ENCODE measurements around the gene SLC25A21. TPM values are rescaled to one million over a fixed set of nuclear protein-coding genes. Genes with fewer than 3 reads are reported as not detected.

The SLC25A21 gene
- total and polyA plus RNA-seq, 2 experiments from 2014 or later, result 10.6 to 12.1 TPM

DNA sequence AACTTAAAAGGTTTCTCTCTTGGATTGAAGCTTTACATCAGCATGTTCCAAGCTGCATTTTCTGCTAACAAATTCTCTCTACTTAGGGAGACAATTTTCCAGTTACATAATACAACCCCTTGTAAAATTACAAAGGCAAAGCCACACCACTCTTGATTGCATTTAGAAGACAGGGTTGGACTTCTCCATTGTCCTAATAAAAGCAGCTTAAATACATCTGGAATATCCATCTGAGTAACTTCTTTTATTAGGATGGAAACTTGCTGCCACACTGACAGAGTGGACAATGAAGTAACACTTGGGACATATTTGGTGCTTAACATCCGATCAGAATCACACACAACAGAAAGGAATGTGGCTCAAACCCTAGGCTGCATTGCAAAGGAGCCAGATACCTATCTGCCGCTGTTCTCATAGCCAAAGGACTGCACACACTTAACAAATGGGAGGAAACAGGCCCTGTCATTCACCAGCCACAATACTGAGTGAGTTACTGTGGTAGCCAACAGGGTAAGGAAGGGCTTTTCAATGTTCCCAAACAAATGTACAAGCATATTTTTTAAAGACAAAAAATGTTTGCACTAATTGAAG lies 353.5 kb downstream of the SLC25A21 start (continued):
- TF ChIP-seq, protein P1, sequence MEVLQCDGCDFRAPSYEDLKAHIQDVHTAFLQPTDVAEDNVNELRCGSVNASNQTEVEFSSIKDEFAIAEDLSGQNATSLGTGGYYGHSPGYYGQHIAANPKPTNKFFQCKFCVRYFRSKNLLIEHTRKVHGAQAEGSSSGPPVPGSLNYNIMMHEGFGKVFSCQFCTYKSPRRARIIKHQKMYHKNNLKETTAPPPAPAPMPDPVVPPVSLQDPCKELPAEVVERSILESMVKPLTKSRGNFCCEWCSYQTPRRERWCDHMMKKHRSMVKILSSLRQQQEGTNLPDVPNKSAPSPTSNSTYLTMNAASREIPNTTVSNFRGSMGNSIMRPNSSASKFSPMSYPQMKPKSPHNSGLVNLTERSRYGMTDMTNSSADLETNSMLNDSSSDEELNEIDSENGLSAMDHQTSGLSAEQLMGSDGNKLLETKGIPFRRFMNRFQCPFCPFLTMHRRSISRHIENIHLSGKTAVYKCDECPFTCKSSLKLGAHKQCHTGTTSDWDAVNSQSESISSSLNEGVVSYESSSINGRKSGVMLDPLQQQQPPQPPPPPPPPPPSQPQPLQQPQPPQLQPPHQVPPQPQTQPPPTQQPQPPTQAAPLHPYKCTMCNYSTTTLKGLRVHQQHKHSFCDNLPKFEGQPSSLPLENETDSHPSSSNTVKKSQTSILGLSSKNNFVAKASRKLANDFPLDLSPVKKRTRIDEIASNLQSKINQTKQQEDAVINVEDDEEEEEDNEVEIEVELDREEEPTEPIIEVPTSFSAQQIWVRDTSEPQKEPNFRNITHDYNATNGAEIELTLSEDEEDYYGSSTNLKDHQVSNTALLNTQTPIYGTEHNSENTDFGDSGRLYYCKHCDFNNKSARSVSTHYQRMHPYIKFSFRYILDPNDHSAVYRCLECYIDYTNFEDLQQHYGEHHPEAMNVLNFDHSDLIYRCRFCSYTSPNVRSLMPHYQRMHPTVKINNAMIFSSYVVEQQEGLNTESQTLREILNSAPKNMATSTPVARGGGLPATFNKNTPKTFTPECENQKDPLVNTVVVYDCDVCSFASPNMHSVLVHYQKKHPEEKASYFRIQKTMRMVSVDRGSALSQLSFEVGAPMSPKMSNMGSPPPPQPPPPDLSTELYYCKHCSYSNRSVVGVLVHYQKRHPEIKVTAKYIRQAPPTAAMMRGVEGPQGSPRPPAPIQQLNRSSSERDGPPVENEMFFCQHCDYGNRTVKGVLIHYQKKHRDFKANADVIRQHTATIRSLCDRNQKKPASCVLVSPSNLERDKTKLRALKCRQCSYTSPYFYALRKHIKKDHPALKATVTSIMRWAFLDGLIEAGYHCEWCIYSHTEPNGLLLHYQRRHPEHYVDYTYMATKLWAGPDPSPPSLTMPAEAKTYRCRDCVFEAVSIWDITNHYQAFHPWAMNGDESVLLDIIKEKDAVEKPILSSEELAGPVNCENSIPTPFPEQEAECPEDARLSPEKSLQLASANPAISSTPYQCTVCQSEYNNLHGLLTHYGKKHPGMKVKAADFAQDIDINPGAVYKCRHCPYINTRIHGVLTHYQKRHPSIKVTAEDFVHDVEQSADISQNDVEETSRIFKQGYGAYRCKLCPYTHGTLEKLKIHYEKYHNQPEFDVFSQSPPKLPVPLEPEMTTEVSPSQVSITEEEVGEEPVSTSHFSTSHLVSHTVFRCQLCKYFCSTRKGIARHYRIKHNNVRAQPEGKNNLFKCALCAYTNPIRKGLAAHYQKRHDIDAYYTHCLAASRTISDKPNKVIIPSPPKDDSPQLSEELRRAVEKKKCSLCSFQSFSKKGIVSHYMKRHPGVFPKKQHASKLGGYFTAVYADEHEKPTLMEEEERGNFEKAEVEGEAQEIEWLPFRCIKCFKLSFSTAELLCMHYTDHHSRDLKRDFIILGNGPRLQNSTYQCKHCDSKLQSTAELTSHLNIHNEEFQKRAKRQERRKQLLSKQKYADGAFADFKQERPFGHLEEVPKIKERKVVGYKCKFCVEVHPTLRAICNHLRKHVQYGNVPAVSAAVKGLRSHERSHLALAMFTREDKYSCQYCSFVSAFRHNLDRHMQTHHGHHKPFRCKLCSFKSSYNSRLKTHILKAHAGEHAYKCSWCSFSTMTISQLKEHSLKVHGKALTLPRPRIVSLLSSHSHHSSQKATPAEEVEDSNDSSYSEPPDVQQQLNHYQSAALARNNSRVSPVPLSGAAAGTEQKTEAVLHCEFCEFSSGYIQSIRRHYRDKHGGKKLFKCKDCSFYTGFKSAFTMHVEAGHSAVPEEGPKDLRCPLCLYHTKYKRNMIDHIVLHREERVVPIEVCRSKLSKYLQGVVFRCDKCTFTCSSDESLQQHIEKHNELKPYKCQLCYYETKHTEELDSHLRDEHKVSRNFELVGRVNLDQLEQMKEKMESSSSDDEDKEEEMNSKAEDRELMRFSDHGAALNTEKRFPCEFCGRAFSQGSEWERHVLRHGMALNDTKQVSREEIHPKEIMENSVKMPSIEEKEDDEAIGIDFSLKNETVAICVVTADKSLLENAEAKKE (CRISPR knock-in tag; IDR thresholded peaks at IDR 0.05), result no peak
- TF ChIP-seq POLR2AphosphoS5 (IDR thresholded peaks at IDR 0.05; ENCODE audit: low read depth) (no peak), EZH2phosphoT487 (IDR thresholded peaks at IDR 0.05; ENCODE audit: unreplicated experiment) (no peak)
- TF ChIP-seq, protein P2, sequence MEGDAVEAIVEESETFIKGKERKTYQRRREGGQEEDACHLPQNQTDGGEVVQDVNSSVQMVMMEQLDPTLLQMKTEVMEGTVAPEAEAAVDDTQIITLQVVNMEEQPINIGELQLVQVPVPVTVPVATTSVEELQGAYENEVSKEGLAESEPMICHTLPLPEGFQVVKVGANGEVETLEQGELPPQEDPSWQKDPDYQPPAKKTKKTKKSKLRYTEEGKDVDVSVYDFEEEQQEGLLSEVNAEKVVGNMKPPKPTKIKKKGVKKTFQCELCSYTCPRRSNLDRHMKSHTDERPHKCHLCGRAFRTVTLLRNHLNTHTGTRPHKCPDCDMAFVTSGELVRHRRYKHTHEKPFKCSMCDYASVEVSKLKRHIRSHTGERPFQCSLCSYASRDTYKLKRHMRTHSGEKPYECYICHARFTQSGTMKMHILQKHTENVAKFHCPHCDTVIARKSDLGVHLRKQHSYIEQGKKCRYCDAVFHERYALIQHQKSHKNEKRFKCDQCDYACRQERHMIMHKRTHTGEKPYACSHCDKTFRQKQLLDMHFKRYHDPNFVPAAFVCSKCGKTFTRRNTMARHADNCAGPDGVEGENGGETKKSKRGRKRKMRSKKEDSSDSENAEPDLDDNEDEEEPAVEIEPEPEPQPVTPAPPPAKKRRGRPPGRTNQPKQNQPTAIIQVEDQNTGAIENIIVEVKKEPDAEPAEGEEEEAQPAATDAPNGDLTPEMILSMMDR (conservative IDR thresholded peaks at IDR 0.05; ENCODE audit: low read depth in 2 of 2), result no peak

DNA sequence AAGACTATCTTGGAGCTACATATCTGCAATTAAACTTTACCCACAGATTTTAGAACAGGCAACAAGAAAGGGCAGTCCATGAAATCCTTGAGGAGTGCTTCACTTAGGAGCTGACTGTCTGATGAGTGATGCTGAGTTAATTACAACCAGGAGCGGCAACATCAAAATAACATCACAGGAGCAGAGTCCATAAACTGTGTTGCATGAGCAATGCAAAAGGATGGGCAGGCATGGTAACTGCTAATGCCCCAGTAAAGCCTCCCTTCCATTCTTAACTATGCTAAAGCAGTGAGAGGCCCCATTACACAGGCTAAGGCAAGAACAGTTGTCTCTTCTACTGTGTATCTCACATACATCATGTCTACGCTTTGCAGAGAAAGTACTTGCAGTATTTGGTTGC lies 354.2 kb downstream of the SLC25A21 start:
- no peaks in the 10 kb centered on the region for H3K9me3 Mint-ChIP-seq
- ATAC-seq, result no peak
- TF ChIP-seq, protein P2 (conservative IDR thresholded peaks at IDR 0.05; ENCODE audit: low read depth in 2 of 2), result no peak
- TF ChIP-seq JUNB (IDR thresholded peaks at IDR 0.05; ENCODE audit: unreplicated experiment), result no peak
- no peak for TF ChIP-seq EZH2 (IDR thresholded peaks at IDR 0.05; ENCODE audit: low read depth, unreplicated experiment)
- no peak for TF ChIP-seq CREB1 (CRISPR knock-in tag; IDR thresholded peaks at IDR 0.05; ENCODE audit: low read depth)
- no peak for TF ChIP-seq ZNF114 (CRISPR knock-in tag; IDR thresholded peaks at IDR 0.05)
- TF ChIP-seq ZNF331 (CRISPR knock-in tag; IDR thresholded peaks at IDR 0.05; ENCODE audit: low read depth), result no peak
- TF ChIP-seq NANOG (IDR thresholded peaks at IDR 0.05; ENCODE audit: borderline replicate concordance), result no peak

More for the DNA sequence above, 354.2 kb downstream of the SLC25A21 start:
- Histone ChIP-seq H3K27me3 (ENCODE audit: insufficient read depth) (no peaks in the 10 kb centered on the region), H3K4me2 (no peak overlapping the region), H3F3A (replicated peaks; ENCODE audit: low read depth) (no peaks in the 10 kb centered on the region), H4K20me1 (replicated peaks; ENCODE audit: insufficient read depth) (no peaks in the 10 kb centered on the region; the same call in 1 of the 2 replicates), H3K4me1 (ENCODE audit: insufficient read depth) (no peaks in the 10 kb centered on the region), H3K9me2 (ENCODE audit: insufficient read depth) (no peaks in the 10 kb centered on the region), H3K36me3 (ENCODE audit: insufficient read depth) (no peaks in the 10 kb centered on the region), H3K79me2 (replicated peaks; ENCODE audit: insufficient read depth) (no peaks in the 10 kb centered on the region), H3K4me3 (no peak overlapping the region), H2AFZ (no peak overlapping the region), H3K27ac (ENCODE audit: low read depth) (no peak overlapping the region)
- H3K27ac Mint-ChIP-seq, result no peak overlapping the region
- no peak for DNase-seq (ENCODE audit: low spot score)
- H3K27me3 Mint-ChIP-seq (ENCODE audit: insufficient read depth, low read depth, poor library complexity), result no peaks in the 10 kb centered on the region
- no peaks in the 10 kb centered on the region for H3K36me3 Mint-ChIP-seq (ENCODE audit: low read depth)
- 0 out of 3 replicates have a peak, but pooled peaks cover 2% of the 10 kb centered on the region for H3K4me1 Mint-ChIP-seq
- no peak overlapping the region for H3K4me3 Mint-ChIP-seq

All from GM23338 (cell line).